Left colon (tissue), 2 donors: ENCODE measurements around the gene NFKBIE. TPM values are rescaled to one million over a fixed set of nuclear protein-coding genes. Genes with fewer than 3 reads are reported as not detected.

ENCODE experiments used
- ATAC-seq: fragments of 200-7000 bp; cut with Tn5 transposase; one replicate; pipeline ENCODE4 v1.9.1; 2020; ENCODE audit warnings: mild to moderate bottlenecking, moderate library complexity
- DNase-seq, 2 donors: peaks; one replicate each; pipeline ENCODE4 v3.0.0-alpha.2; 2020
- intact Hi-C, 2 donors: fragments of 100-400 bp; cut with DNase I in 1 of 2; cut with micrococcal nuclease in 1 of 2; formaldehyde crosslinking; loops; one replicate each; pipeline versions ENCODE4 v1.11.2 to v1.14.0; 2022; cut with DNase I, micrococcal nuclease
- total RNA-seq, 2 donors: library from RNA; stranded (reverse); fragmentation: NEBNext Ultra II Directional; extraction: Animal tissue kit (Norgen Biotek cat#: 25700); gene quantifications; one replicate each; pipeline ENCODE4 v1.2.1, GENCODE V29; 2021
- donor health status: DM: no; HTN: no; CAD: no.
- donor health status: DM: yes; HTN: yes; CAD: no.

NFKBIE gene
- total RNA-seq, 2 donors from 2014 or later = 9.6 to 15.3 TPM

GRCh38 chr6:44298864-44299263 lies 33.5 kb upstream of the NFKBIE start:
- DNase-seq (no peak), ATAC-seq (no peak)
- intact Hi-C loops = no loop called here

GRCh38 chr6:44298055-44298803 lies 32.9 kb upstream of the NFKBIE start:
- peak; percentile 47 for ATAC-seq
- DNase-seq = no peak
- intact Hi-C loops = no loop called here

- ATAC-seq (peak; percentile 78), DNase-seq (peak in 1 of 2 donors; percentile 47)
- intact Hi-C loops = no loop called here
Observed at GRCh38 chr6:44297063-44298038, 32.0 kb upstream of the NFKBIE start.

GRCh38 chr6:44294832-44295791 lies 29.8 kb upstream of the NFKBIE start:
- DNase-seq (no peak), ATAC-seq (no peak)
- intact Hi-C loops = no loop called here

- DNase-seq (no peak), ATAC-seq (no peak)
- intact Hi-C loops = no loop called here
Observed at GRCh38 chr6:44292661-44293365, 27.5 kb upstream of the NFKBIE start.

- no peak for ATAC-seq
- intact Hi-C loops = no loop called here
- DNase-seq = no peak
Observed at GRCh38 chr6:44291841-44292240, 26.5 kb upstream of the NFKBIE start.

- intact Hi-C loops = no loop called here
- ATAC-seq (no peak), DNase-seq (no peak)
Observed at GRCh38 chr6:44289726-44290260, 24.4 kb upstream of the NFKBIE start.

- DNase-seq (no peak), ATAC-seq (no peak)
- intact Hi-C loops = no loop called here
Observed at GRCh38 chr6:44286747-44287146, 21.4 kb upstream of the NFKBIE start.

- intact Hi-C loops = no loop called here
- DNase-seq (no peak), ATAC-seq (no peak)
Observed at GRCh38 chr6:44286285-44286565, 20.9 kb upstream of the NFKBIE start.

- intact Hi-C loops = no loop called here
- ATAC-seq (no peak), DNase-seq (no peak)
Observed at GRCh38 chr6:44285552-44286284, 20.4 kb upstream of the NFKBIE start.

GRCh38 chr6:44284867-44285266 lies 19.5 kb upstream of the NFKBIE start:
- ATAC-seq = no peak
- DNase-seq = no peak
- intact Hi-C loops = no loop called here

GRCh38 chr6:44284121-44284520 lies 18.8 kb upstream of the NFKBIE start:
- intact Hi-C loops = no loop called here
- DNase-seq = no peak
- no peak for ATAC-seq

- DNase-seq = no peak
- no peak for ATAC-seq
- intact Hi-C loops = no loop called here
Observed at GRCh38 chr6:44278774-44279697, 13.7 kb upstream of the NFKBIE start.

GRCh38 chr6:44278315-44278714 lies 13.0 kb upstream of the NFKBIE start:
- intact Hi-C loops = no loop called here
- no peak for ATAC-seq
- no peak for DNase-seq

GRCh38 chr6:44277763-44278162 lies 12.4 kb upstream of the NFKBIE start:
- intact Hi-C loops = no loop called here
- DNase-seq = no peak

More at GRCh38 chr6:44277763-44278162, 12.4 kb upstream of the NFKBIE start:
- ATAC-seq = no peak
